GM12874 (cell line): ENCODE results near the gene CRYBA2.

ENCODE experiments used
- TF ChIP-seq, protein P1 (sequence below): IDR thresholded peaks from 2 replicates; pipeline ENCODE4 v1.5.1; 2011; ENCODE audit warnings: low read depth, mild to moderate bottlenecking, control low read depth, low read length, moderate library complexity; ENCODE audit not compliant: insufficient read depth

Gene CRYBA2

DNA sequence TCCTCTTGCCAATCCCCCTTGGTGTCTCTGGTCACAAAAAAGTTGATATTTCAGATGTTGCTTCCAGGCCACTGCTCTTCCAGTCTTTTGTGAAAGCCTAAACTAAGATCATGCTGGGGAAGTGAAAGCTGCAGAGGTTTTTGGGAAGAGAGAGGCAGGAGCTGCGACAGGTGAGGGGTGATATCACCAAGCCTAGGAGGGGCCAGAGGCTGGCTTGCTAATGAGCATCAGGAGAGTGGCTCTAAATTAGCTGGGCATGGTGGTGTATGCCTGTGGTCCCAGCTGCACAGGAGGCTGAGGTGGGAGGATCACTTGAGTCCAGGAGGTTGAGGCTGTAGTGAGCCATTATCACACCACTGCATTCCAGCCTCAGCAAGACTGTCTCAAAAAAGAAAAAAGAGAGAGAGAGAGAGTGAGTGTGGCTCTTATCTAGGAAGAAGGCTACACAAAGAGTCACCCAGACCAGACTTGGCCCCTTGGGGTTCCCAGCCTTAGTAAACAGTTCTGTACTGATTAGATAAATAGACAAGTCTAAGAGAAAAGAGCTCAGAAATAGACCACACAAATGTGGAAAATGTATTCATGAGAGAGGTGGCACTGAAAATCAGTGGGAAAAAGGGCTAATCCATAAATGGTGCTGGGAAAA, 48.3 kb downstream of the CRYBA2 start:
- TF ChIP-seq, protein P1, sequence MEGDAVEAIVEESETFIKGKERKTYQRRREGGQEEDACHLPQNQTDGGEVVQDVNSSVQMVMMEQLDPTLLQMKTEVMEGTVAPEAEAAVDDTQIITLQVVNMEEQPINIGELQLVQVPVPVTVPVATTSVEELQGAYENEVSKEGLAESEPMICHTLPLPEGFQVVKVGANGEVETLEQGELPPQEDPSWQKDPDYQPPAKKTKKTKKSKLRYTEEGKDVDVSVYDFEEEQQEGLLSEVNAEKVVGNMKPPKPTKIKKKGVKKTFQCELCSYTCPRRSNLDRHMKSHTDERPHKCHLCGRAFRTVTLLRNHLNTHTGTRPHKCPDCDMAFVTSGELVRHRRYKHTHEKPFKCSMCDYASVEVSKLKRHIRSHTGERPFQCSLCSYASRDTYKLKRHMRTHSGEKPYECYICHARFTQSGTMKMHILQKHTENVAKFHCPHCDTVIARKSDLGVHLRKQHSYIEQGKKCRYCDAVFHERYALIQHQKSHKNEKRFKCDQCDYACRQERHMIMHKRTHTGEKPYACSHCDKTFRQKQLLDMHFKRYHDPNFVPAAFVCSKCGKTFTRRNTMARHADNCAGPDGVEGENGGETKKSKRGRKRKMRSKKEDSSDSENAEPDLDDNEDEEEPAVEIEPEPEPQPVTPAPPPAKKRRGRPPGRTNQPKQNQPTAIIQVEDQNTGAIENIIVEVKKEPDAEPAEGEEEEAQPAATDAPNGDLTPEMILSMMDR: no peak
